ENCODE data around the gene POLR3H. TPM values are rescaled to one million over a fixed set of nuclear protein-coding genes. Genes with fewer than 3 reads are reported as not detected.

The POLR3H gene
- total RNA-seq, 1 donor from 2014 or later = 24.6 TPM

- DNase-seq = no peak
- Mint-ChIP-seq H3K9me3 (ENCODE audit: unreplicated experiment) (peaks cover 4% of the 10 kb centered on the region), H3K36me3 (ENCODE audit: unreplicated experiment) (peaks cover 6% of the 10 kb centered on the region), H3K27me3 (ENCODE audit: unreplicated experiment) (peaks cover 7% of the 10 kb centered on the region), H3K27ac (ENCODE audit: unreplicated experiment) (no peak overlapping the region), H3K4me1 (ENCODE audit: low read depth, unreplicated experiment) (no peaks in the 10 kb centered on the region), H3K4me3 (ENCODE audit: unreplicated experiment) (no peak overlapping the region)
- TF ChIP-seq CTCF (IDR thresholded peaks at IDR 0.05; ENCODE audit: partially characterized antibody, unreplicated experiment) = no peak
These were observed 20.0 kb downstream of the POLR3H start for GRCh38 chr22:41524251-41524661.

- peak overlapping the region; percentile 5 for H3K27ac Mint-ChIP-seq (ENCODE audit: unreplicated experiment)
- peaks cover 1% of the 10 kb centered on the region for H3K9me3 Mint-ChIP-seq (ENCODE audit: unreplicated experiment)
- TF ChIP-seq CTCF (IDR thresholded peaks at IDR 0.05; ENCODE audit: partially characterized antibody, unreplicated experiment) = no peak
- no peaks in the 10 kb centered on the region for H3K4me1 Mint-ChIP-seq (ENCODE audit: low read depth, unreplicated experiment)
- no peak for DNase-seq
- H3K4me3 Mint-ChIP-seq (ENCODE audit: unreplicated experiment) = no peak overlapping the region
- H3K27me3 Mint-ChIP-seq (ENCODE audit: unreplicated experiment) = peaks cover 5% of the 10 kb centered on the region
- H3K36me3 Mint-ChIP-seq (ENCODE audit: unreplicated experiment) = peaks cover 2% of the 10 kb centered on the region
These were observed 20.6 kb downstream of the POLR3H start for GRCh38 chr22:41523464-41524221.

- H3K9me3 Mint-ChIP-seq (ENCODE audit: unreplicated experiment) = no peaks in the 10 kb centered on the region
- no peaks in the 10 kb centered on the region for H3K4me1 Mint-ChIP-seq (ENCODE audit: low read depth, unreplicated experiment)
- no peaks in the 10 kb centered on the region for H3K36me3 Mint-ChIP-seq (ENCODE audit: unreplicated experiment)
- H3K27me3 Mint-ChIP-seq (ENCODE audit: unreplicated experiment) = peaks cover 4% of the 10 kb centered on the region
- no peak overlapping the region for H3K4me3 Mint-ChIP-seq (ENCODE audit: unreplicated experiment)
- no peak for TF ChIP-seq CTCF (IDR thresholded peaks at IDR 0.05; ENCODE audit: partially characterized antibody, unreplicated experiment)
- H3K27ac Mint-ChIP-seq (ENCODE audit: unreplicated experiment) = peak overlapping the region; percentile 52
- DNase-seq = no peak
These were observed 21.5 kb downstream of the POLR3H start for GRCh38 chr22:41522813-41523212.

- Mint-ChIP-seq H3K9me3 (ENCODE audit: unreplicated experiment) (no peaks in the 10 kb centered on the region), H3K27ac (ENCODE audit: unreplicated experiment) (no peak overlapping the region), H3K36me3 (ENCODE audit: unreplicated experiment) (no peaks in the 10 kb centered on the region), H3K4me1 (ENCODE audit: low read depth, unreplicated experiment) (no peaks in the 10 kb centered on the region), H3K4me3 (ENCODE audit: unreplicated experiment) (no peak overlapping the region), H3K27me3 (ENCODE audit: unreplicated experiment) (peaks cover 2% of the 10 kb centered on the region)
- DNase-seq = no peak
- TF ChIP-seq CTCF (IDR thresholded peaks at IDR 0.05; ENCODE audit: partially characterized antibody, unreplicated experiment) = no peak
These were observed 23.1 kb downstream of the POLR3H start for GRCh38 chr22:41521126-41521525.

- H3K36me3 Mint-ChIP-seq (ENCODE audit: unreplicated experiment) = no peaks in the 10 kb centered on the region
- peak; percentile 58 for TF ChIP-seq CTCF (IDR thresholded peaks at IDR 0.05; ENCODE audit: partially characterized antibody, unreplicated experiment)
- H3K4me3 Mint-ChIP-seq (ENCODE audit: unreplicated experiment) = no peak overlapping the region
- no peak for DNase-seq
- peaks cover 2% of the 10 kb centered on the region for H3K27me3 Mint-ChIP-seq (ENCODE audit: unreplicated experiment)
- H3K4me1 Mint-ChIP-seq (ENCODE audit: low read depth, unreplicated experiment) = peaks cover 9% of the 10 kb centered on the region
- no peak overlapping the region for H3K27ac Mint-ChIP-seq (ENCODE audit: unreplicated experiment)
- H3K9me3 Mint-ChIP-seq (ENCODE audit: unreplicated experiment) = no peaks in the 10 kb centered on the region
These were observed 26.3 kb downstream of the POLR3H start for GRCh38 chr22:41518048-41518347.
